HG02884 (cell line): ENCODE measurements around the gene FOXP1.

Source experiments
- ATAC-seq: cut with Tn5 transposase; IDR thresholded peaks from one replicate; pipeline ENCODE4 v1.9.1; 2021; ENCODE audit warnings: mild to moderate bottlenecking, moderate library complexity; ENCODE audit not compliant: unreplicated experiment

FOXP1 gene

DNA sequence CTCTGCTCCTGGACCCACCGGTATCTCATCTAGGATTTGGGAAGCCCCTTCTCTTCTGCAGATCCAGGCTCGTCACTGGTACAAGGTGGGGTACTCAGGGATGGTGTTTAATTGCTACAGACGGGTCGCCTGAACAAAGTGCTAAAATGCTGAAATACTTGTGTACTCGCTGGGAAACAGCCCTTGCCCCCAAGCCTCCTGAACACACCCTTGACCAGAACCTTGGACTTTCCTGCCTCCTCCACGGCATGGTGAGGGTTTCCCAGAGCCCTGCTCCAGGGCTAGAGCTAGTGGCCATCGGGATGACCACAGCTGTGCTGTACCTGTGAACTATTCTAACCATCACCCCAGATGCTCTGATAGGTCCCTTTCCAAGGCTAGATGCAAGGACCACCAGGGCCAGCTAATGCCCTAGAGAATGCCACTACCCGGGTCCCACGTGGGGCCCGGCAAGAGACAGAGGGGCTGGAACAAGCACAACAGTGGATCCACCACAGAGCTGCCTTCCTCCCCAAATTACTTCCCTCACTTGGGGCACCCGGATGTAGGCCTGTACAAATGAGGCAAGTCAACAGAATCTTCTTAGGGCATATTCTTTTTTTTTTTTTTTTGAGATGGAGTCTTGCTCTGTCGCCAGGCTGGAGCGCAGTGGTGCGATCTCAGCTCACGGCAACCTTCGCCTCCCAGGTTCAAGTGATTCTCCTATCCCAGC, 267.3 kb downstream of the FOXP1 start:
- no peak for ATAC-seq

DNA sequence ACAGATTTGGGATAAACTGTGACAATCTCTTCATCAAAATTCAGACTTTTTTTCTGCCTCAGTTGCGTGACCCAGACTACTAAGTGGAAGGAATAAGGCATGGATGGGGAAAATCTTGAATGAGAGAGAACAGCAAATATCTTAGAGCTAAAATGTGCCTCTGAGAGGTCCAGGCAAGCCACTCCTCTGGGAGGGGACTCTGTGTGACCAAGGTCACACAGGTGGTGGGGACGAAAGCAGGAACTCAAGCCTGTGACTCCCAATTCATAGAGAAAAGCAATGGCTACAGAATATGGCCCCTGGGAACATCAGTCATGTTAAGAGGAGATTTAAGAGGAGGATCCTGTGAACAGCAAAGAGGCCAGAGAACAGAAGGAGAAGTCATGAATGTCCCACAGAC, 268.1 kb downstream of the FOXP1 start:
- ATAC-seq: no peak

DNA sequence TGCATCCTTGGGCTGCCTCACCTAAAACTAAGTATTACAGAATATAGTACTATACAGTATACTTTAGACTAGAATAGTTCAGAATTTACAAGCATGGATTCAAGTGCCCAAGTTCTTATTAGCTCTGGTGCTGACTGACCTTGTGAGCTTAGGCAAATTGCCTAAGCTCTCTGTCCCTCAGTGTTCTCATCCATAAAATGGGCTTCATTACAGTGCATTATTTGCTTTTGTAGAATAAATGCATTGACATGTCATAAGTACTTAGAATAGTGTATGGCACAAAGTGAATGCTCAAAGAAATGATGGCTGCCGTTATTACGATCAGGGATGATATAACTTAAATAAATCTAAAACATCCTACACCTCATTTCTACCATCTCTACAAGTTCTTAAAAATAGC, 269.7 kb downstream of the FOXP1 start:
- ATAC-seq: no peak

DNA sequence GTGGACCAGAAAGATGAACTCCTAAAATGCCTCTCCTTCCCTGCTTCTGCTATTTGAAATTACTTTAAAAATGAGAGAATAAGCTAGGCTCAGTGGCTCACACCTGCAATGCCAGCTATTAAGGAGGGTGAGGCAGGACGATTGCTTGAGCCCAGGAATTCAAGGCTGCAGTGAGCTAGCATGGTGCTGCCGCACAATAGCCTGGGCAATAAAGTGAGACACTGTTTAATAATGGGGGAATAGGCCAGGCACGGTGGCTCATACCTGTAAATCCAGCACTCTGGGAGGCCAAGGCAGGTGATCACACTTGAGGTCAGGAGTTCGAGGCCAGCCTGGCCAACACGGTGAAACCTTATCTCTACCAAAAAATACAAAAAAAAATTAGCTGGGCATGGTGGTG, 271.1 kb downstream of the FOXP1 start:
- ATAC-seq: no peak

DNA sequence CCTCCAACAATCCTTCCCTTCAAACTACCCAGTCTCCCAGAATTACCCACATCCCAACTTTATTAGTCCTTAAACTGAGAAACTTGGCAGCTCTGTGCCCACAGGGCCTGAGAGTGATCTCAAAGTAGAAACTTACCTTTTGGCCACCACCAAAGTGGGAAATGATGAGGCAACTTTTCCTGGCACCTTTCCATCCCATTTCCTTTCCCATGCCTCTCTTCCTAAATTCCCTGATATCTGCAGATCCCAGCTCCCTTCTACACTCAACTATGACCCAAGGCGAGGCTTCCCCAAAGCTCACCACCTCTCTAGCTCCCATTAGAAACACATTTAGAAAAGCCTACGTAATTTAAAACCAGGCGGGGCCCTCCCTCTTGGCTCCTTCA, 271.9 kb downstream of the FOXP1 start:
- ATAC-seq: no peak

DNA sequence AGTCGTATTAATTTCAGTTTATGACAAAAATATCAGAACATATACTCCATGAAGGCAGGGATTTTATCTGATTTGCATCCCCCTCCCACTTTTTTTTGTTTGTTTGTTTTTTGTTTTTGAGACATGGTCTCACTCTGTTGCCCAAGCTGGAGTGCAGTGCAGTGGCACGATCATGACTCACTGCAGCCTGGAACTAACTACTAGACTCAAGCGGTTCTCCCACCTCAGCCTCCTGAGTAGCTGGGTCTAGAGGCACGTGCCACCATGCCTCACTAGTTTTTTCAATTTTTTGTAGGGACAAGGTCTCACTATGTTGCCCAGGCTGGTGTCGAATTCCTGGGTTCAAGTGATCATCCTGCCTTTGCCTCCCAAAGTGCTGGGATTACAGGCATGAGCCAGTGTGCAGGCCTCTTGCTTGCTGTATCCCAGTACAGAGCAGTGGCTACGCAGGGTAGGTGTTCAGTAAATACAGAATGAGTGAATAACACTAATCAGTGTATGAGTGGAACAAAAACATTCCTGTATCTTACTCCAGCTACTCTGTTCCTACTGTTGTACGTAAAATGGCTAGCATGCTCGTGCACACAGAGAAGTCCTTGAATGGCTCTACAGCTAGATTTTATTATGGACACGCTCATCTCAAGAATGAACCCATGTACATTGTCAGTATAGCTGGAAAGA, 272.4 kb downstream of the FOXP1 start:
- ATAC-seq: no peak

DNA sequence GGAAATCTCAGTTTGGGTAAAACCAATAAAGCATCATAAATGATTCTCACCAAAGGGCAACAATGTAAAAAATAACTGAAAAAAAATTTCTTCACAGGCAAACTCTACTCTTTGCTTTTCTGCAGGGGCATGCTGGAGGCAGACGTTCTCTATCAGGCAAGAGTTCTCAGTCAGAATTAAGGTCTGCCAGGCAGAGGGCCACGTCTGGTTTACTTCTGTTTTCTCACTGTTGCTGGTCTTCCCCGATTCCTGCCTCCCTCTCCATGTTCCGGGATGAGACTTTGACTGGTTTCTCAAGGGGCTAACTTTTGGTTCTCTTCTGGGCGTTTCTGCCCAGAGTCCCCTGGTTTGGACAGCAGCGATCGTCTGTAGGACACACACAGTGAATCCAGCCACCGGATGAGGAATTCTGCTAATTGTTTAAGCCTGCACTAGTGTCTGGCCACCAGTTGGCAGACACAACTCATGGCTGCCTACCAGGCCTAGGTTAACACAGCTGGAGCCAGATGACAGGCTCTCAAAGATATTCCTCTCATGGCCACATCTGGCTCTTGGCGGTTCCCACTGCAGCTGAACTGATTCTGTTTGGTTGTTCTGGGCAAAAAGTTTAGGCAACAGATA, 273.1 kb downstream of the FOXP1 start:
- ATAC-seq: no peak

DNA sequence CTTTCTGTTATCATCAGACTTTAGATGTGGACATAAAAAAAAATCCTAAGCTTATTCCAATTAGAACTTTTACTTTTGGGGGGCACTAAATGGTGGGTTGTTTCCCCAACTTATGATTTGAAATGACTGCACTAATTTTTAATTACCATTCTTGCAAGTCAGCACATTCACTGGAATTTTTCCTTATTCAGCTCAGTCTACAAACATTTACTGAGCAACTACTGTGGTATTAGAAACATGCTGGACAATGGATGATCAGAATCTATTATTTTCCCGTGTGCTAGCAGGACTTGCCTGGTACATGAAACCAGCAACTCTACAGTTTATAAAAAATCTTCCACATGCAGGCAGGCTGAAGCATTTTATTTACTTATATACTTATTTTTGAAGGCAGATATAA, 273.6 kb downstream of the FOXP1 start:
- no peak for ATAC-seq

DNA sequence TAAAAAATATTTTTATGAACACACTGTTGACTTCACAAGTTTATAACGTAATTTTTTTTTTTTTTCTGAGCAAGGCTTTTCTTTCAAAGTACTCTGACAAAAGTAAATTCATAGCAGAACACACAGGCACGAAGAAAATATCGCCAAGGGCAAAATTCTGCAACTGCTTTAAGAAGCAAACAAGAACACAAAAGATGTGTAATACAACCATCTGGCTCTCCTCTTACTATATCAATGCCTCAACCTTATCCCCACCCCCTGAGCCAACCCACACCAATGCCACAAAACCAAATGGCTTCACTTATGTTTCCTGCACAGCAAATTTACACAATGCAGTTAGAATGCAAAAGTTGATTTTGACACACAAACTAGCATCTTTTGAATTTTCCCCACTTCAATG, 274.2 kb downstream of the FOXP1 start:
- no peak for ATAC-seq

DNA sequence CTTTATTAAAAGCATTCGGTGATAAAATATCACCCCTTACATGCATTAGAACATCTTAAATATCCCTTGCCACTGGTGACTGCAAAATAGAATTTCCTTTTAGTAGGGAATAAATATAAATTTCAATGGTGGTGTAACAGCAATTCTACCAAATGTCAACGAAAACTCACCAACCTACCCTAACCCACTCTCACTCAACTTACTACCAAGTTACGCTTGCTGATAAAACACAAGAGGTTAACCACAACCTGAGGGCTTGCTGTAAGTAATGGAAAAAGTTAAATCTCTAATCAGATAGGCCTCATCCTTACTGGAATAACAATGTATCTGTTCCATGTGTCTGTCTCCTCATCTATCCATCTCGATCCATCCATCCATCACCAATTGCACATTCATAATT, 274.7 kb downstream of the FOXP1 start:
- no peak for ATAC-seq

DNA sequence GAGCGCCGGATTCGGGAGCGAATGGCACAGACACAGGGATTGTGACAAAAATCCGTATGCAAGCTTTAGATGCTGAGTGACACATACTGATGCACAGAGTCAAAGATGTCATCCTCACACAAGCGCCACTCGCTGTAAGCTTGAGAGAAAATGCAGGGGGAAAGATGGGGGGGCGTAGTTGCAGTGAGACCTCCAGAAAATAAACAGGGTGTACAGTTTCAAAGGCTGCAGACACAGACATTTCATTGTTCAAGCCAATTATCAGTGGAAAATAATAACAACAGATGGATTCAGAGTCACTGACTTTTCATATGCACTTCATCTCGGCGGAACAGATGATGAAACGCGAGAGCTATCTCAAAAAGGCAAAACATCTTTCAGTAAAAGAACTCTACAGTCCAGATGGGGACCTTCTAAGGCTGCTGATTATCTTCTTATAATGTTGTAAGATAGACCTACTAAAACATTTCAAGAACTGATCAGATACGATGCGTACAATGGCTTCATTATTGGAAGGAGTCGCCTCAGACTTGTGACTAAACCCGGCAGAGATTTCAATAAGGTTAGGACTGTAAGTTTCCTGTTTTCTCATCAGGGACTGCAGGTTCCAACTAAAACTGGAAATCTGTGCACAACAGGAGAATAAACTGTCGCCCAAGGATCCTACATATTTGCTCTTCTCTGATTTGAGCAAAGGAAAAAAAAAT, 275.4 kb downstream of the FOXP1 start:
- no peak for ATAC-seq

DNA sequence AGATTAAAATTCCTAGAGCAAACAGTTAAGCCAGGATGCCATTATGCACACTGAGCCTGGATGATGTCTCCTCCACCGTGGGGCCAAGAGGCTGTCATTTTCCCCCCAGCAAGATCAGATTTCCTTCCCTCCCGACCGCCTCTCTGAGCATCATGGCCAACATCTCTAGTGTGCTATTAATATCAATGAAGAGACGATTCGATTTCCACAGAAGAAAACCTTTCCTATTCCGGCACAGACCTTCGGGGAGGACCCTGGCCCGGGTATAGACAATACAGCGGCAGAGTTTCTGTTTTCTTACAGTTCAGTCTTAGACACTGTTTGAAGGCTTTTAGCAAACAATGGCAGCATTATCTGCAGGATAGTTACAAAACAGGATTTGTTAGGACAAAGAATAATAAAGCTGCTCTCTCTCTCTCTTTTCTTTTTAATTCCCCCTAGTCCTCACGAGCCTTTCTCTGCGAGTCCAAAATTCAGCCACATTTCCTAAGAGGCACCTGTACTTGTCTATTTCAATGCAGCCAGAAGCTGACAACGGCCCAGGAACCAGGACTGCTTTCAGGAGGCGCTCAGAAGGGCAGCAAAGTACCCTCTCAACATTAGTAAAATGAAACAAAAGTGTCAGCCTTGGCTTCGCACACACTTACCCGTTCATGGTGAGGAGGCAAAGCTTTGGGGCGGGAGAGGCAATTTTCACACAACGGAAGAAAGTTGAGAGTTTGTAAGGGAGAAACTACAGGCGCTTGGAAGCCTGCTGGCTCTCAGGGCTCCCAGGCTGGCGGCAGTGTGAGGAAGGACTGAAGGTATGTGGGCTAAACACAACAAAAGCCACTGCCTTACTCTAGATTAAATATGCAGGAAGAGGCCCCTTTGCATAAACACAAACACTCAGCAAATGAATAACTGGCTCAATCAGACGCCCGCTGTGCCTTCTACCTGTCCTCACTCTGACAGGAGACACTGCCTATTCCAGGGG, 278.0 kb downstream of the FOXP1 start:
- no peak for ATAC-seq

DNA sequence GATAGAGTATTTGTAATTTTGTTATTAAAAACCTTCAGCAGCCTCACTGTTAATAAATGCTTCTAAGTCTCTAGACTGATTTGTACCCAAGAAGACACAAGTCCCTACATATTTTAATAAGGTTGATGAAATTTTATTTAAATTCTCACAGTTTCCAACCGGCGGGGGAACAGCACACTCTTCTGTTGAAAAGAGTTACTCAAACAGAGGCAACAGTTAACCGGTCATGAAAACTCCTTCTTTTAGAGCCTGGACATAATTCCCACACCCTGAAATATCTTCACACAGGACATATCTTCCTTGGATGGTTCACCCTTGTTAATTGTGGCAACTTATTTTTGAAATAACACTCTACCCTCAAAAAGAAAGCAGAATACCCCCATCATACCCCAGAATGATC, 278.8 kb downstream of the FOXP1 start:
- ATAC-seq: no peak

DNA sequence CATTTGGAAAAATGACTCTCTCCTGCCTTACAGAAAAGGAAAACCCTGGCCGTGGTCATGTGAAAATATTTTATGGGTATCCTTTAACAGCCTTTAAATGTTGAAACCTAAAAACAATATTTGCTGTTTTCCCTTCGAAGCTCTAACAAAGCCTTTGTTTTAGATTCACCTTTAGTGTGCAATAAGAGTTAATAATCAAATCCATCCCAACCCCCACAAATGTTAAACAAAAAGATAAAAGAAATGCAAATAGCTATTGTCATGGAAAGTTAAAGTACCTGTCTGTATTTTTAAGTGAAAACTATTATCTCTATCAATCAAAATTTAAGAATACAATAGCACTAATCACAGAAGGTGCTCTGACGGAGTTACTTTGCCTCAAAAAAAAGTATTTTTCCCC, 279.3 kb downstream of the FOXP1 start:
- ATAC-seq: no peak

DNA sequence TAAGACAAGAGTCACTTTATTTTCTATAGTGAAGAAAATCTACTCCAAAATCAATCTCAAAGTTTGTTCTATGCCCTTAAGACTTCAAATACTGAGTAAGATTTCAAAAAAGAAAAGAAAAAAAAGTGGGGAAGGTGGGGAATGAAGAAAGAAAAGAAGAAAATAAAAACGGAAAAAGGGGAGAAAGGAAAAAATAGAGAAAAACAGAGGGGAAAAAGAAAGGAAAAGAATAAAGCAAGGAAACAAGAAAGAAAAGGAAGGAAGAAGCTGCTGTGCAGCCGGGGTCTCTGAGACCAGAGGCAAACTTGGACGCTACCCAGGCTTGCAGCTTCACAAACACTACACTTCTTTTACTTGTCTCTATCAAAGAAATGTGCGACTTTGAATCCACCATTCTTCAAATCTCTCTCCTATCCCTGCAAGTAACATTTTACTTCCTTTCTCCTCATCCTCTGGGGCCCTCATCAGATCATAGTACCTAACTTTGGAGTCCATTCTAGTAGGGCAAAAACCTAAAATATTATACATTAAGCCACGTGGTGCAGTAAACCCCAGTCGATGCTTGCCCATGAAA, 279.8 kb downstream of the FOXP1 start:
- no peak for ATAC-seq

DNA sequence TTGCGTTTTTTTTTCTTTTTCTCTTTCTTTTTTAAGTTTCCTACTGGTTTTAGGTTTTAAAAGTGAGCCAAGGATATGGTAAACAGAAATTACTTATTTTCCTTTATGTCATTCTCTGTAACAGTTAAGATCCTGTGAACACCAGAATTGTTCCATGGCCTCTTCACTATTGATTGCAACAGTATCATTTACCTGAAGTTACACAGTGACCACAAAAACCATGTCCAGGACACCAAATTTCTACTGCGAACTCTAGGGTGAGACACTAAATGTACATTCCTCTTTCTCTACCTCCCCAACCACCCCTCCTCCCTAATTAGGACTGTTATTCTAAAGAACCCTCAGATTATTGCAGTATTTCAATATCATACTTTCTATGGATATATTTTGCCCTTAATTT, 280.9 kb downstream of the FOXP1 start:
- ATAC-seq: no peak

DNA sequence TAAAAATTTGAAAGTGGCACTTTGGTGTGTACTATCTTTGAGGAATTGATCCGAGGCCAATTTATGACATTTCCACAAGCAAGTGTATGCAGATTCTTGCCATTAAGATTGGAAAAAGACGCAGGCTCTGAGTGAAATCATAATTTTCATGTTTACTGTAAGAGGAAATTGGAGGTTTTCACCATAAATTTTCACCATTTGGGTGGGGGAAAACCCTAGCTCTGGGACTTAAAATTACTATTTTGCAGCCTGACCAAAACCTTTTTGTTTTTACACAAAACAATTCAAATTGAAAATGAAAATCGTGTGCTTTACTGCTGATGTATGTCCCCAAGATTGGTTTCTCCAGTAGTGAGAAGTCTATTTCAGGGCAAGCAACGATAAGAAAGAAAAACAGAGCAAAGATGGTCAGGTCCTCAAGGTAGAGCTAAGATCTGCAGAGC, 282.6 kb downstream of the FOXP1 start:
- ATAC-seq: peak; percentile 82

DNA sequence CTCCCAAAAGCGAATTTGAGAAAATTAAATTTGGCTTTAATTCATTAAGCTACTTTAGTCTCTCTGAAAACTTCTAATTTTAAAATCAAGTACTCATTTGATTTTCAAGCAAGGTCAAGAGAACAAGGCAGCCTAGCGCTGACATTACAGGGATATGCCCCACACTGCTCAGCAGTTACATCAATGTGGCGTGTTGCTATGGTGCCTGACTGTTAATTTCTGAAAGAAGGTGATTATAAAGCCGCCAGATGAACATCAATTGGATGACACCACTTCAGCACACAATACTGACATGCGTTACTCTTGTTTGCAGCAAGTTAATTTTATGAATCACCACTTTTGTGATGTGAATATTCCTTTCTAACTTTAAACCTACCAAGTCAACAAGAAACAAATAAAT, 284.4 kb downstream of the FOXP1 start:
- no peak for ATAC-seq

DNA sequence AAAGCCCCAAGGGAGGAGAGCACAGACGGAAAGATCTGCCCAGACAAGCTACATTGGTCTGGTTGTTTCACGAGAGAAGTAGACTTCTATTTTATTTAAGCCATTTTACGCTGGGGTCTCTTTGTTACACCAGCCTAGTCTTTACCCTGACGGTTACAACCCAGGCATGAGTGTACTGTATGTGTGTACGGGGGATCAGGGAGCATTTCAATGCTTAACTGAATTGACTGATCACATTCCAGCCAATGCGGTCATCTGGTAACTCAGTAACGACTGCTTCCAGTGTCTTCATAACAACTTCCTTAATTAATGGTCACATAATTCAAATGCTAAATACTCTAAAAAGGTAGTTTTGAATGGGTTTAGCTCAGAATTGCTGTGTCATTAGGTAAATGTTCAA, 288.6 kb downstream of the FOXP1 start:
- ATAC-seq: no peak

DNA sequence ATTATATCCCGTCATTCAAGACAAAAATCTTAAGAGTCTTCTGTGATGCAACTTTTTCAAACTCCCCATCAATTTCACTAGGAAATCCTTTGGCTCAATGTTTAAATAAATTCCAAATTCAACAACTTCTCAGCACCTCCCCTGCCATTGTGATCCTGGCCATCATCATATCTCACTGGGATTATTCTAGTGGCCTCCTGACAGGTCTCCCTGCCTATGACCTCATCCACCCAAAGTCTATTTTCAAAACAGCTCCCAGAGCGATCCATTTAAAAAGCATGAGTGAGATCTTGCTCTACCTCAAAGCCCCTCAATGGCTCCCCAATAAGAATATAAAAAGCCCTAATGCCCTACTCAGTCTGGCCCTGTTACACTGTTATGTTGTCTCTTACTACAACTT, 293.2 kb downstream of the FOXP1 start:
- no peak for ATAC-seq
